ENCODE results near the gene PPP1R12C.

Gene PPP1R12C

DNA sequence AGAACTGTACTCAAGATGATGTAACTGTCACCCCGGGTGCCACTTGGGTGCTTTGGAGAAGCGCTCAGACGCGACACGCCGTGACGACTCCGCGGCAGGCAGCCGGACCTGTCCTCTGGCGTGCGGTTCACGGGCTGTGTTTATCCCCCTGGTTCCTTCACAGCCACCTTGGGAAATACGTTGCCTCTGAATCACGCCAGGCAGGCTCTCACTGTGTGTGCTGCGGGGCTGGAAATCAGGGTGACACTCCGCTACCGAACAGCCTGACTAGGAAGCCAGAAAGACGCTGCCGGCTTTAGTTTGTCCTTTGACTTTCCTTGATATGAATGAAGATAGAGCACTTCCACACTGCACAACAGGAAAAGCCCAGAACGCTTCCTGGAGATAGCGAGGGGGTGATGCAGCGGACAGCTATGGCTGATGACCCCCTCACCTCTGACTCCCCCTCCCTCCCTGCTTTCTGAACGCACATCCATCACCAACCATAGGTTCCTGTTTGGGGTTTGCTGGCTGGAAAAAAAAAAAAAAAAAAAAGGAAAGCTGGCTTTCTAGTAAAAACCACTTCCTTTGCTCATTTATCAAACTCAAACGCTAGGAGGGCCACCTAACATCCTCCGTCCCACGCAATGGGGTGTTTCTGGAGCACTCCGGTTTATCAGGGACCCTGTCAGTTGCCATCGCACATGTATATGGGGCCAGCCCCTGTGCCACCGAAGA, 75.7 kb downstream of the PPP1R12C start:
- DNase-seq: no peak

DNA sequence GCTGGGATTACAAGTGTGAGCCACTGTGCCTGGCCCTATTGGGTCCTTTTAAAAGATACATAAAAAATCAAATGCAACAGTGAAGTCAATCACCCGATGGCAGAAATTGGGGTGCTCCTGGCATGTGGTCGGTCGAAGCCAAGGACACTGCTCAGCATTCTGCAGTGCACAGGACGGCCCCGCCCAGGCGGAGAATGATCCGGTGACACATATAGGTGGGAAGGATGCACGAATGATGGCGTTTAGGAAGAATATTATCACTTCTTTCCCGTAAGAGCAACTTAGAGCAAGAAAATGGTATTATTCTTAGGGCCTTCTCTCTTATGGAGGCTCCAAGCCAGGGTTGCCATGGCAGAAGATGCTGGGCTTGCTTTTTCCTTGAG, 76.2 kb downstream of the PPP1R12C start:
- no peak for DNase-seq

Measured in NCI-H1105 treated with DMSO at 0.1 percent for 48 hours (cell line).